Naive thymus-derived CD4-positive, alpha-beta T cell (primary cell): ENCODE results near the gene INPP5A. TPM values are rescaled to one million over a fixed set of nuclear protein-coding genes. Genes with fewer than 3 reads are reported as not detected.
A peak's percentile ranks its signal among the peaks of the same experiment; 100 is the strongest.

Experiments used
- ATAC-seq: fragments of 150-1000 bp; cut with Tn5 transposase; 2 replicates; pipeline ENCODE4 v1.10.0; 2021; ENCODE audit warnings: mild to moderate bottlenecking, moderate library complexity
- CTCF ChIA-PET: fragments of 350-600 bp; sonication (Branson Sonifier 250); formaldehyde crosslinking; loops from one replicate; lab custom pipeline; 2021; ENCODE audit warnings: antibody characterized with exemption; lab: Charles Lee
- POLR2A ChIA-PET: fragments of 350-600 bp; sonication (Branson Sonifier 250); formaldehyde crosslinking; loops from one replicate; lab custom pipeline; 2021; ENCODE audit warnings: antibody characterized with exemption, inconsistent platforms; lab: Charles Lee
- DNase-seq, 9 donors: peaks; one replicate each; pipeline versions ENCODE4 v3.0.0 to v3.0.0-alpha.2; 2020 to 2022; ENCODE audit warnings: mixed read lengths in 1 of 9
- H3K27ac ChIP-seq: one replicate; pipeline ENCODE4 v1.7.0; 2013; ENCODE audit warnings: mild to moderate bottlenecking, low read depth, low read length, moderate library complexity
- H3K27me3 ChIP-seq, 2 donors: one replicate each; pipeline ENCODE4 v1.7.0; 2013; ENCODE audit warnings: low read length in 2 of 2, mild to moderate bottlenecking in 2 of 2, moderate library complexity in 2 of 2; ENCODE audit not compliant: control insufficient read depth in 2 of 2, insufficient read depth in 2 of 2
- H3K36me3 ChIP-seq, 3 experiments: 1 replicate in 2 of 3; 2 replicates in 1 of 3; pipeline ENCODE4 v1.7.0; 2013; ENCODE audit warnings: low read length in 3 of 3, mild to moderate bottlenecking in 3 of 3, moderate library complexity in 1 of 3; ENCODE audit not compliant: insufficient read depth in 3 of 3, control insufficient read depth in 2 of 3
- H3K4me1 ChIP-seq, 2 donors: one replicate each; pipeline ENCODE4 v1.7.0; 2013; ENCODE audit warnings: low read length in 2 of 2, mild to moderate bottlenecking in 2 of 2, moderate library complexity in 1 of 2; ENCODE audit not compliant: control insufficient read depth in 2 of 2, insufficient read depth in 2 of 2
- H3K4me3 ChIP-seq: 2 replicates; pipeline ENCODE4 v1.7.0; 2013; ENCODE audit warnings: mild to moderate bottlenecking, low read length
- H3K9me3 ChIP-seq, 3 experiments: 1 replicate in 2 of 3; 2 replicates in 1 of 3; pipeline ENCODE4 v1.7.0; 2013; ENCODE audit warnings: low read length in 3 of 3; ENCODE audit not compliant: control insufficient read depth in 2 of 3
- H3K27ac Mint-ChIP-seq, 9 donors: one replicate each; pipeline ENCODE4 v1.8.0; 2020 to 2022; ENCODE audit warnings: mixed read lengths in 9 of 9, mild to moderate bottlenecking in 8 of 9, moderate library complexity in 5 of 9, inconsistent platforms in 2 of 9
- H3K27me3 Mint-ChIP-seq, 5 donors: one replicate each; pipeline ENCODE4 v1.8.0; 2021 to 2022; ENCODE audit warnings: mixed read lengths in 5 of 5, mild to moderate bottlenecking in 1 of 5
- H3K36me3 Mint-ChIP-seq, 5 donors: one replicate each; pipeline ENCODE4 v1.8.0; 2020 to 2022; ENCODE audit warnings: mixed read lengths in 5 of 5, mild to moderate bottlenecking in 3 of 5, inconsistent platforms in 1 of 5
- H3K4me1 Mint-ChIP-seq, 7 donors: one replicate each; pipeline ENCODE4 v1.8.0; 2020 to 2022; ENCODE audit warnings: mixed read lengths in 7 of 7, mild to moderate bottlenecking in 3 of 7, inconsistent platforms in 1 of 7
- H3K4me3 Mint-ChIP-seq, 10 donors: one replicate each; pipeline ENCODE4 v1.8.0; 2020 to 2022; ENCODE audit warnings: mild to moderate bottlenecking in 10 of 10, mixed read lengths in 10 of 10, moderate library complexity in 6 of 10, inconsistent platforms in 2 of 10
- H3K9me3 Mint-ChIP-seq, 11 donors: one replicate each; pipeline ENCODE4 v1.8.0; 2020 to 2022; ENCODE audit warnings: mixed read lengths in 11 of 11, mild to moderate bottlenecking in 4 of 11, inconsistent platforms in 1 of 11, moderate library complexity in 1 of 11
- intact Hi-C, 2 donors: fragments of 100-400 bp; cut with micrococcal nuclease; formaldehyde crosslinking; loops; one replicate each; pipeline ENCODE4 v1.15.1; 2023
- polyA plus RNA-seq, 2 donors: library from polyadenylated mRNA; unstranded; fragments of 300-500 nt; fragmentation: Illumina TruSeq; gene quantifications; one replicate each; pipeline ENCODE4 v1.2.3, GENCODE V29; 2021
- total RNA-seq, 6 experiments: library from RNA in 5 of 6; stranded (reverse) in 5 of 6; gene quantifications; 1 replicate in 5 of 6; 2 replicates in 1 of 6; pipeline ENCODE4 v1.2.3 and lab custom pipeline; 2021 to 2026

The INPP5A gene
- total and polyA plus RNA-seq, 7 experiments from 2014 or later, result 0.97 to 30.7 (median 25.0) TPM

DNA sequence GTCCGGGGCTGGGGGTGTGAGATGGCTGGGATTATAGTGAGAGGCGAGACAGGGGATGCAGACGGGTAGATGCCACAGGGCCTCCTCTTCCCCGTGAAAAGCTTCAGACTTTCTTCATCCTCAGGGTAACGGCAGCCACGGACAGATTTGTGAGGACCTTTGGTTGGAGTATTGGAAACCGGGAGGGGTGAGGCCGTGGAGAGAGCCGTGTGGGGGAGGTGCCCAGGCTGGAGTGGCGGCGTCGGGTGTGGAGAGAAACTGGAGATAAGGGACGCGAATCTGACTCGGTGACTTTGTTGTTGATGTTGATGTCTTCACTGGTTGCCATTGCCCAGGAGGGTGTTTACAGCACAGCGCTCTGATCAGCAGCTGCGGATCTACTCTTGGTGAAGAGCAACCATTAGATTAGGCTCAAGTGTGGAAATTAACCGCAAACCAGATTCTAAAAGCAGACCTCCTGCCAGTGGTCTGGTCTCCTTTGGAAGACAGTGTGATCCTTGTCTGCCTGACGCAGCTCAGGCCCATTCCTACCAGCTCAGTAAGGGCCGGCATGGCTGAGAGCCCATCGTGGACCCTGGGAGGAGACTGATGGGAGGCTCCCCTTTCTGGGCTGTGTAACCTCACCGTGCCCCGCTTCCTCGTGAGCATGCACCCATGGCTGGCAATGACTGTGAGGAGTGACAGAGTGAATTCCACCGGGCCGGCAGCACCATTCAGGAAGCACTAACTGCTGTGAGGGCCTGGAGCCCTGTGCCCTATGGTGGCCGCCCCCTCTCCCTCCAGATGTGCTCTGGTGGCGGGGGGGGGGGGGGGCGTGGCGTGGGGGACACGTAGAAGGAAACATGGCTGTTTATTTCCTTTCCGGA, 90.3 kb downstream of the INPP5A start:
- ChIA-PET POLR2A (no interaction called here), CTCF (no interaction called here)
- Mint-ChIP-seq H3K36me3 (peaks cover 0 to under 1% (median 0%) of the 10 kb centered on the region in 5 donors), H3K4me1 (peaks cover 16 to 65% (median 48%) of the 10 kb centered on the region in 7 donors), H3K9me3 (no peaks in the 10 kb centered on the region), H3K4me3 (peak overlapping the region in 7 of 10 donors; percentile 21 to 65 (median 25)), H3K27me3 (no peaks in the 10 kb centered on the region), H3K27ac (peak overlapping the region in 7 of 9 donors; percentile 36 to 87 (median 72))
- Histone ChIP-seq H3K27me3 (no peaks in the 10 kb centered on the region), H3K4me1 (peaks cover 0 to 7% of the 10 kb centered on the region in 2 donors), H3K9me3 (no peaks in the 10 kb centered on the region), H3K4me3 (no peak overlapping the region), H3K36me3 (no peaks in the 10 kb centered on the region), H3K27ac (no peak overlapping the region)
- DNase-seq (peak in 1 of 9 donors; percentile 11), ATAC-seq (peak; percentile 52)
- intact Hi-C loops, result loop anchor here in 1 of 2 donors (2.0 kb wide), 1 partner anchor 91 kb away; the partner anchor contains the start of gene INPP5A

DNA sequence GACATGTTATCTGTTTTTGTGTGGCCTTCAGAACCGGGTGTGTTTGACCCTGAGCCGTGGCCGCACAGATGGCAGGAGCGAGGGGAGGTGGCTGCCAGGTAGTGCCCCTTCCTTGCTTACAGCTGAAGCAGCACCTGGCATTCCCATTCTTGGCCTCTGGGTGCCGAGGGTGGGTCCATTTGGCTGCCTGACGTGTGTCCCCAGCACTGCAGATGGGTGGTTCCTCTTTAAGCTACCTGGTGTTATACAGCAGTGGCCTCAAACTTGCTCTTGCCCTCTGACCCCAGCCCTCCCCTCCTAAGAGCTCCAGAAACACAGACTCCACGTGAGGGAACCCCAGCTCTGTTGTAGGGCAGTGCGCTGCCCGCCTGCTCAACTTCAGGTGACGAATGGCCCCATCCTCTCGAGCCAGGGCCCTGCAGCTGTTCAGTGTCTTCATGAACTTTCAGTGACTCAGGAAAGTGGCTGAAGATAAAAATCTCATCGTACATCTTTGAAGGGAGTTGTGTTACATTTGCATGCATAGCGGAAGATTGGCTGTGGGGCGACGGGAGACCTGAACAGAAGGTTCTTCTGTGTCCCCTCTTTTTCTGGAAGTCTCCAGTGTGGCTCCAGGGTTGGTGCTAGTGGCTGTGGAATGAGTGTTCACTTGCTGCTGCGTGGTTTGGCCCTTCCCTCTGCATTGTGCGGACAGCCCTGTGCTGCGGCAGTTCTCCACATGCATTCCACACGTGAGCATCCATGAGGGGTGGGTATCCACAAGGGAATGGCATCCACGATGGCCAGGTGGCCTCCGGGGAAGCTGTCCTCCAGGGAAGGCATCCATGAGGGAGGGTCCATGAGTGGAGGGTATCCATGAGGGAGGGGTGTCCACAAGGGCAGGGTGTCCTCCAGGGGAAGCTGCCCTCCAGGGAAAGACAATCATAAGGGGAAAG, 91.6 kb downstream of the INPP5A start:
- H3K9me3 ChIP-seq, result no peaks in the 10 kb centered on the region
- CTCF ChIA-PET, result interaction anchor here (1.0 kb wide), 2 partner anchors 170 to 173 kb away, joined by 3 read pairs; no protein-coding TSS in a partner anchor
- H3K27me3 Mint-ChIP-seq, result no peaks in the 10 kb centered on the region
- H3K27ac ChIP-seq, result no peak overlapping the region
- POLR2A ChIA-PET, result no interaction called here
- DNase-seq (peak in 1 of 9 donors; percentile 5), ATAC-seq (no peak)
- peak overlapping the region in 4 of 9 donors; percentile 28 to 82 (median 60) for H3K27ac Mint-ChIP-seq
- no peak overlapping the region for H3K4me3 Mint-ChIP-seq
- H3K36me3 Mint-ChIP-seq, result no peaks in the 10 kb centered on the region
- peaks cover 19 to 69% (median 57%) of the 10 kb centered on the region in 7 donors for H3K4me1 Mint-ChIP-seq
- intact Hi-C loops, result loop anchor here in 1 of 2 donors (2.0 kb wide), 1 partner anchor 92 kb away; the partner anchor contains the start of gene INPP5A
- no peaks in the 10 kb centered on the region for H3K9me3 Mint-ChIP-seq
- no peak overlapping the region for H3K4me3 ChIP-seq
- H3K27me3 ChIP-seq, result no peaks in the 10 kb centered on the region
- peaks cover 0 to 7% of the 10 kb centered on the region in 2 donors for H3K4me1 ChIP-seq
- H3K36me3 ChIP-seq, result no peaks in the 10 kb centered on the region

DNA sequence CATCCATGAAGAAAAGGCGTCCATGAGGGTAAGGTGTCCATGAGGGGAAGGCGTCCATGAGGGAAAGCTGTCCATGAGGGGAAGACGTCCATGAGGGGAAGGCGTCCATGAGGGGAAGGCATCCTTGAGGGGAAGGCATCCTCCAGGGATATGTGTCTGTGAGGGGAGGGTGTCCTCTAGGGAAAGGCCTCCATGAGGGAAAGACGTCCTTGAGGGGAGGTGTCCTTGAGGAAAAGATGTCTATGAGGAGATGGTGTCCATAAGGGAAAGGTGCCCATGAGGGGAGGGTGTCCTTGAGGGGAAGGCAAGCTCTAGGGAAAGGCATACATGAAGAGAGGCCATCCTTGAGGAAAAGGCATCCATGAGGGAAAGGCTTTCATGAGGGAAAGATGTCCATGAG, 92.6 kb downstream of the INPP5A start:
- CTCF ChIA-PET, result no interaction called here
- no peaks in the 10 kb centered on the region for H3K9me3 Mint-ChIP-seq
- no peak overlapping the region for H3K4me3 ChIP-seq
- peaks cover 0 to 7% of the 10 kb centered on the region in 2 donors for H3K4me1 ChIP-seq
- peaks cover 23 to 70% (median 61%) of the 10 kb centered on the region in 7 donors for H3K4me1 Mint-ChIP-seq
- intact Hi-C loops, result no loop called here
- no peak overlapping the region for H3K4me3 Mint-ChIP-seq
- H3K27ac Mint-ChIP-seq, result peak overlapping the region in 4 of 9 donors; percentile 26 to 82 (median 56)
- DNase-seq (peak in 1 of 9 donors; percentile 4), ATAC-seq (no peak)
- no peaks in the 10 kb centered on the region for H3K27me3 ChIP-seq
- no peaks in the 10 kb centered on the region for H3K9me3 ChIP-seq
- H3K36me3 ChIP-seq, result no peaks in the 10 kb centered on the region
- no peak overlapping the region for H3K27ac ChIP-seq
- H3K36me3 Mint-ChIP-seq, result no peaks in the 10 kb centered on the region
- no peaks in the 10 kb centered on the region for H3K27me3 Mint-ChIP-seq
- POLR2A ChIA-PET, result no interaction called here

DNA sequence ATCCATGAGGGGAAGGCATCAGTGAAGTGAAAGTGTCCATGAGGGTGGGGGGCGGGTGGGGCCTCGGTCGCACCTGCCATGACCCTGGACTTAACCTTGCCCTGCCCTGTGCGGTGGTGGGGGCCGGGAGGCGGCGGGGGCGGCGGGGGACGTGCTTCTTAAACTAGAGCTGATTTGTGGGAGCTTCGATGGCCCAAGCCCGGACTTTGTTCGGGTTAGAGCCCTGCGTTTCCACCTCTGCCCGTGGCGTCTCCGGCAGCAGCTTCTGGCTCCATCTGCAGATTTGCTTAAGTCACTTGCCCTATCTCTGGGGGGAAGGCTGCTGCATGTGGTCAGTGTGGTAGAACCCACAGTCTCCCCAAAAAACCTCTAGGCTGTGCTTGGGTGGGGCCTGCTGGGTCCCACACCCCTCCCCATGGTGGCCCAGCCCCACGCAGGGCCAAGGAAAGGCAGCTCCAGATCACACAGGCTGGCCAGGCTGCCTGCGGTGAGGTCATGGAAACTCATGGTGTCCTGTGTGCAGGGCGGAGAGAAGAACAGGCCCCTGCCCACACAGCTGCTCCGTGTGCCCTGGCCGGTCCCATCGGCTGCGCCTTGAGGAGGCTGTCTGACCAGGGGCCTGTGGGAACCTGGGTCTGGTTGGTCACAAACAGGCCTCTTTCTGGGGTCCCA, 93.2 kb downstream of the INPP5A start:
- Histone ChIP-seq H3K4me3 (no peak overlapping the region), H3K27ac (no peak overlapping the region), H3K27me3 (no peaks in the 10 kb centered on the region), H3K9me3 (no peaks in the 10 kb centered on the region), H3K4me1 (peaks cover 0 to 7% of the 10 kb centered on the region in 2 donors), H3K36me3 (no peaks in the 10 kb centered on the region)
- DNase-seq (peak in 1 of 9 donors; percentile 4), ATAC-seq (peak; percentile 48)
- Mint-ChIP-seq H3K4me1 (peaks cover 23 to 64% (median 58%) of the 10 kb centered on the region in 7 donors), H3K9me3 (no peaks in the 10 kb centered on the region), H3K36me3 (no peaks in the 10 kb centered on the region), H3K4me3 (no peak overlapping the region), H3K27ac (peak overlapping the region in 1 of 9 donors; percentile 82), H3K27me3 (no peaks in the 10 kb centered on the region)
- intact Hi-C loops, result no loop called here
- POLR2A ChIA-PET, result no interaction called here
- CTCF ChIA-PET, result no interaction called here

DNA sequence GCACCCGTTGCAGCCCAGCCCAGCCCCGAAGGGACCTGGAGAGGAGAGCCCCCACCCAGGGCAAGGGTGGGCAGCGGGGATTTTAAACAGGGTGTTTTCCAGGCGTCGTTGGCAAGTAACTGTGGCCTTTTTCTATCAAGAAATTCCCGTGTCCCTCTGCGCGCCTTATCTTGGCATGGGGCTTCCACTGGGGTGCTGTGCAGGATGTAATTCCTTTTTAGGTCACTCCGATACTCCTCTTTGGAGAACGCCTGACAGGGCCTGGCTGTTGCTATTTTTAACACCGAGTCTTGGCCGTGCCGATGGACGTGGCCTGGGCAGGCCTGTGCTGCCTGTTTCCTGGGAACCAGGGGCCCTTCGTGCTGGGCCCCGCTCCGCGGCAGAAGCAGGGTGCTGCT, 93.8 kb downstream of the INPP5A start:
- ChIA-PET CTCF (no interaction called here), POLR2A (no interaction called here)
- no peaks in the 10 kb centered on the region for H3K9me3 ChIP-seq
- H3K9me3 Mint-ChIP-seq, result no peaks in the 10 kb centered on the region
- H3K27ac Mint-ChIP-seq, result peak overlapping the region in 1 of 9 donors; percentile 25
- no peak overlapping the region for H3K4me3 ChIP-seq
- DNase-seq (no peak), ATAC-seq (no peak)
- no peaks in the 10 kb centered on the region for H3K27me3 ChIP-seq
- H3K4me3 Mint-ChIP-seq, result no peak overlapping the region
- intact Hi-C loops, result no loop called here
- H3K36me3 ChIP-seq, result no peaks in the 10 kb centered on the region
- H3K27me3 Mint-ChIP-seq, result no peaks in the 10 kb centered on the region
- H3K4me1 Mint-ChIP-seq, result peaks cover 23 to 58% (median 52%) of the 10 kb centered on the region in 7 donors
- H3K27ac ChIP-seq, result no peak overlapping the region
- no peaks in the 10 kb centered on the region for H3K36me3 Mint-ChIP-seq
- H3K4me1 ChIP-seq, result peaks cover 0 to 7% of the 10 kb centered on the region in 2 donors

DNA sequence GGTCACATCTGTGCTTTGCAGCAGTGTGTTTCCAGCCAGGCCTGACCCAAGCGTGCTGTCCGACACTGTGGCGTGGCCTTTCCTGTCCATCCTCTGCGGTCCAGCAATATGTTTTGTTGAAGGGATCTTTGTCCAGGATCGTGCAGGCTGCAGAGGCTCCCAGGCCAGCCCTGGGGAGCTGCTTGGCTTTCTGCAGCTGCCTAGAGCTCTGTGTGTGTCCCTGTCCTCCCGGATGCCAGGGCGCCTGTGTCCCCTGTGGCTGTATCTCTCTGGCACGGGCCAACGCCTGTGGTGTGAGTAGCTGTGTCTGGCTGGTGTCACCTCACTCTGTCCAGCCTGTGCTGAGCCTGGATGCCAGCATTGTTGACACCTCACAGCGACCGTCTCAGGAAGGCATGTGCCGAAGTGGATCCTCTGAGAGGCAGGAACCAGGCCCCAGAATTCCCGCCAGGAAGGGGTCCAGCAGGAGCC, 94.5 kb downstream of the INPP5A start:
- no peak for ATAC-seq
- ChIA-PET CTCF (interaction anchor here (1.8 kb wide), 1 partner anchor 10 kb away, joined by 4 read pairs; no protein-coding TSS in a partner anchor), POLR2A (no interaction called here)
- Mint-ChIP-seq H3K27me3 (no peaks in the 10 kb centered on the region), H3K4me3 (no peak overlapping the region), H3K27ac (no peak overlapping the region), H3K4me1 (peaks cover 24 to 55% (median 47%) of the 10 kb centered on the region in 7 donors), H3K9me3 (no peaks in the 10 kb centered on the region), H3K36me3 (no peaks in the 10 kb centered on the region)
- Histone ChIP-seq H3K4me3 (no peak overlapping the region), H3K27ac (no peak overlapping the region), H3K4me1 (peaks cover 0 to 7% of the 10 kb centered on the region in 2 donors), H3K9me3 (no peaks in the 10 kb centered on the region), H3K27me3 (no peaks in the 10 kb centered on the region), H3K36me3 (no peaks in the 10 kb centered on the region)
- intact Hi-C loops, result no loop called here
- peak in 1 of 9 donors; percentile 2 for DNase-seq
